NAMALWA (cell line): ENCODE data around the gene MRPS22.
"Not testable (repeated sequence)": the region's sequence is repeated elsewhere in the genome, so short reads cannot be mapped to it uniquely, and the experiment has no call there.

Source experiments
- DNase-seq: peaks from one replicate; pipeline ENCODE4 v3.0.0-alpha.2; 2015; ENCODE audit warnings: low spot score

Gene MRPS22

GRCh38 chr3:139396707-139397106, 52.9 kb downstream of the MRPS22 start:
- DNase-seq = no peak

GRCh38 chr3:139401155-139401554, 57.3 kb downstream of the MRPS22 start:
- not testable (repeated sequence) for DNase-seq
